ENCODE data around the gene FLNB. TPM values are rescaled to one million over a fixed set of nuclear protein-coding genes. Genes with fewer than 3 reads are reported as not detected.

Gene FLNB
- total and polyA plus RNA-seq, 4 experiments from 2014 or later, result 3.9 to 28.5 (median 18.5) TPM

DNA sequence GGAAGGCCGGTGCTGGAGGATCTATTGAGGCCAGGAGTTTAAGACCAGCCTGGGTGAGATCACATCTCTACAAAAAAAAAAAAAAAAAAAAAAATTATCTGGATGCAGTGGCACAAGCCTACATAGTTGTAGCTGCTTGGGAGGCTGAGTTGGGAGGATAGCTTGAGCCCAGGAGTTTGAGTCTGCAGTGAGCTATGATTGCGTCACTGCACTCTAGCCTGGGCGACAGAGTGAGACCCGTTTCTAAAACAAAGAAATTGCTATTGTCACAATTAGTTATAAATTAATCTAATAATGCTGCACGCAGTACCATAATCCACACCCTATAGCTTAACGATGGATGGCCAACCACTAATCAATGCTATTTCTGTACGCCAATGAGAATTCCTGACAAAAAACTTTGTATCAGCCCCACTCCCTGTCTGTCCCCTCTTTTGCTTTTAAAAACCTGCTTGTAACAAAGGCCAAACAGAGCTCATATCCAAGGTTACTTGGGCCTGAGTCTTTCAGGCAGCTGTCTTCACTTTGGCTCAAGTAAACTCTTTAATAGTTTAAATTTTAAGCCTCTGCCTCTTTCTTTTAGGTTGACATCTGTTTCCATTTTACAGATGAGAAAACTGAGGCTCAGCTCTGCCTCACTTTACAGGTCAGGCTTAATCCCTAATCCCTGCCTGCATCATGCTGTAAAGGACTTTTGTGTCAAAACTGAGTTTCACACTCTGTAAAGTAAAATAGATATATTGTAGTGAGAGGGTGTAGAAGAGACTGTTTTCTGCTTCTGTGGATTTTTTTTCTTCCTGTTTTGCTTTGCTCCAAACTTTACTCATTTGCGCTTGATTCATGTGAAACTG, 10.9 kb downstream of the FLNB start:
- no peak for DNase-seq
- H3K4me1 Mint-ChIP-seq, result peaks cover 14 to 30% (median 19%) of the 10 kb centered on the region in 4 donors
- CTCF ChIA-PET (ENCODE audit: partially characterized antibody), result interaction anchor here (1.6 to 2.4 kb wide), 2 partner anchors 10 to 12 kb away, joined by 8 read pairs; partner anchors contain the start of gene FLNB

DNA sequence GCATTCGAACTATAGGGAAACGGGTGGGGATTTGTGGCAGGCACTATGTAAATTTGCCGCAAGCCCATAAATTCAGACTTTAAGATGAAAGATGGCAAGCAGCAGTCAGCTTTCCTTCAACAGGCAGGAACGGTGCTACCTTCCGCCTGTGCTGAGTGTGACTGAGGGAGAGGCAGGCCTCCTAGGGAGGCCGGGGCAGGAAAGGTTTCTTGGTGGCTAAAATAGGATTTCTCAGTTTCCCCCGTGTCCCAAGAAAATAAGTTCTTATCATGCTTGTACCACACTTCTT, 12.5 kb downstream of the FLNB start:
- H3K4me3 Mint-ChIP-seq, result no peak overlapping the region
- Histone ChIP-seq H3K36me3 (ENCODE audit: insufficient read depth, low read length) (no peaks in the 10 kb centered on the region), H3K27ac (ENCODE audit: low read depth, low read length) (no peak overlapping the region), H3K4me1 (ENCODE audit: insufficient read depth, low read length) (no peaks in the 10 kb centered on the region), H3K9me3 (ENCODE audit: control insufficient read depth in 1 of 2, low read length in 2 of 2) (no peaks in the 10 kb centered on the region), H3K4me3 (ENCODE audit: low read length in 2 of 2) (no peak overlapping the region), H3K27me3 (ENCODE audit: insufficient read depth, low read length) (no peaks in the 10 kb centered on the region)
- no peaks in the 10 kb centered on the region for H3K27me3 Mint-ChIP-seq
- H3K27ac Mint-ChIP-seq, result peak overlapping the region in 2 of 7 donors; percentile 36 to 46
- ChIA-PET POLR2A (ENCODE audit: partially characterized antibody) (no interaction called here), CTCF (ENCODE audit: partially characterized antibody) (interaction anchor here (2.4 kb wide), 1 partner anchor 12 kb away, joined by 8 read pairs; the partner anchor contains the start of gene FLNB)
- peaks cover 11 to 34% (median 20%) of the 10 kb centered on the region in 4 donors for H3K4me1 Mint-ChIP-seq
- no peaks in the 10 kb centered on the region for H3K9me3 Mint-ChIP-seq
- DNase-seq, result no peak
- intact Hi-C loops (cut with micrococcal nuclease), result no loop called here
- no peaks in the 10 kb centered on the region for H3K36me3 Mint-ChIP-seq

More for the DNA sequence above, 10.9 kb downstream of the FLNB start:
- intact Hi-C loops (cut with micrococcal nuclease), result no loop called here
- no peak overlapping the region for H3K4me3 Mint-ChIP-seq
- POLR2A ChIA-PET (ENCODE audit: partially characterized antibody), result no interaction called here
- H3K27ac Mint-ChIP-seq, result peak overlapping the region in 3 of 7 donors; percentile 33 to 72 (median 47)
- no peaks in the 10 kb centered on the region for H3K9me3 ChIP-seq (ENCODE audit: control insufficient read depth in 1 of 2, low read length in 2 of 2)
- H3K36me3 Mint-ChIP-seq, result no peaks in the 10 kb centered on the region
- no peak overlapping the region for H3K27ac ChIP-seq (ENCODE audit: low read depth, low read length)
- no peaks in the 10 kb centered on the region for H3K27me3 ChIP-seq (ENCODE audit: insufficient read depth, low read length)
- H3K9me3 Mint-ChIP-seq, result no peaks in the 10 kb centered on the region
- H3K4me1 ChIP-seq (ENCODE audit: insufficient read depth, low read length), result no peaks in the 10 kb centered on the region
- no peaks in the 10 kb centered on the region for H3K27me3 Mint-ChIP-seq
- H3K36me3 ChIP-seq (ENCODE audit: insufficient read depth, low read length), result no peaks in the 10 kb centered on the region
- H3K4me3 ChIP-seq (ENCODE audit: low read length in 2 of 2), result no peak overlapping the region

DNA sequence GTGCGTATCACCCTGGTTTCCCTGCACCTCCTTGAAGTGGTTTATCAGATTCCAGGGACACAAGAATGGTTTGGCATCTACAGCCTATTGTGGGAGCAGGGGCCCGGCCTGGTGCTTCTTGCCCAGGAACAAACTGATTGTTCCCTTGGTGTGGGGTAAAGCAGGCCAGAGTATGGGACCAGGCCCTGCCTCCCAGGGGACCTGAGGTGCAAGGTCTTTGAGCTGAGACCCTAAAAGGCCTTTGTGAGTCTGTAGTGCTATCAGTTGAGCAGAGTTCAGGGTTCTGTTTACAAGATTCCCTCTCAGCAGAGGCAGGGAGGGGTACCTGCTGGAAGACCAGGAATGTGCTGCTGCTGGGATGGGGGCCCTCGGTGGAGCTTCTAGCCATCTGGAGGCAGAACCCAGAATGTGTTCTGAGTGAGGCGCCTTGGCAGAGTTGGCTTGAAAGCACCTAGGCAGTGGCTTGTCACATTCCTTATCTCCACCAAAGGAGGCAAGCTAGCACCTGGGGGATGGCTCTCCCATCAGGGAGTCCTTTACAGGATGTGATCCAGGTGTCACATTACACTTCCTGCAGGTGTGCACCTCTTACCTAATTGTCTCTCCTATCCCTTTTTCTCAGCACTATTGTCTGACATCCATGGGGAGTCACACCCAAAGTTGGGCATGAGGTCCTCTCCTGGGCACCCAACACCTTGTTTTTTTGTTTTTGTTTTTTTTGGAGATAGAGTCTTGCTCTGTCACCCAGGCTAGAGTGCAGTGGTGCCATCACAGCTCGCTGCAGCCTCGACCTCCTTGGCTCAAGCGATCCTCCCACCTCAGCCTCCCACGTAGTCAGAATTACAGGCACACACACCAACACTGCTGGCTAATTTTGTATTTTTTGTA, 13.1 kb downstream of the FLNB start:
- H3K27me3 ChIP-seq (ENCODE audit: insufficient read depth, low read length), result no peaks in the 10 kb centered on the region
- H3K27me3 Mint-ChIP-seq, result no peaks in the 10 kb centered on the region
- peak overlapping the region in 1 of 7 donors; percentile 35 for H3K27ac Mint-ChIP-seq
- H3K9me3 Mint-ChIP-seq, result no peaks in the 10 kb centered on the region
- peaks cover 11 to 34% (median 21%) of the 10 kb centered on the region in 4 donors for H3K4me1 Mint-ChIP-seq
- H3K27ac ChIP-seq (ENCODE audit: low read depth, low read length), result no peak overlapping the region
- H3K9me3 ChIP-seq (ENCODE audit: control insufficient read depth in 1 of 2, low read length in 2 of 2), result no peaks in the 10 kb centered on the region
- H3K36me3 ChIP-seq (ENCODE audit: insufficient read depth, low read length), result no peaks in the 10 kb centered on the region
- no peak for DNase-seq
- H3K36me3 Mint-ChIP-seq, result no peaks in the 10 kb centered on the region
- no peak overlapping the region for H3K4me3 ChIP-seq (ENCODE audit: low read length in 2 of 2)
- ChIA-PET POLR2A (ENCODE audit: partially characterized antibody) (no interaction called here), CTCF (ENCODE audit: partially characterized antibody) (no interaction called here)
- intact Hi-C loops (cut with micrococcal nuclease), result no loop called here
- no peaks in the 10 kb centered on the region for H3K4me1 ChIP-seq (ENCODE audit: insufficient read depth, low read length)
- H3K4me3 Mint-ChIP-seq, result no peak overlapping the region

DNA sequence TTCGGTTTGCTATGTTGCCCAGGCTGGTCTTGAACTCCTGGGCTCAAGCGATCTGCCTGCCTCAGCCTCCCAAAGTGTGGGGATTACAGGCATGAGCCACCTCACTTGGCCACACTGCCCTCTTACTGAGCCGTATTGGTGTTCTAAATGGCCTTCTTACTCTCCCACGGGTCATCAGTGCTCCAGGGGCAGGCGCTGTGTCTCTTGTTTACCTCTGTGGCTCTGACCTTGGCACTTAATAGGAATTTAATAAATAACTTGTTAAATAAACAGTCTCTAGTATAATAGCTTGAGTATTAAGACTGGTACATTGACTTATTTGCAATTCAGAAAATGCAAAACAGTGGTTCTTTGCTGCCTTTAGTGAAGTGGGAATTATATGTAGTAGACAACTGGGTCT, 13.7 kb downstream of the FLNB start:
- Mint-ChIP-seq H3K9me3 (no peaks in the 10 kb centered on the region), H3K27ac (peak overlapping the region in 3 of 7 donors; percentile 25 to 61 (median 46)), H3K27me3 (no peaks in the 10 kb centered on the region), H3K4me1 (peaks cover 13 to 34% (median 18%) of the 10 kb centered on the region in 4 donors), H3K4me3 (no peak overlapping the region), H3K36me3 (no peaks in the 10 kb centered on the region)
- no peak overlapping the region for H3K27ac ChIP-seq (ENCODE audit: low read depth, low read length)
- no peaks in the 10 kb centered on the region for H3K9me3 ChIP-seq (ENCODE audit: control insufficient read depth in 1 of 2, low read length in 2 of 2)
- H3K4me3 ChIP-seq (ENCODE audit: low read length in 2 of 2), result no peak overlapping the region
- CTCF ChIA-PET (ENCODE audit: partially characterized antibody), result interaction anchor here (2.1 kb wide), 1 partner anchor 13 kb away, joined by 5 read pairs; no protein-coding TSS in a partner anchor
- no peak for DNase-seq
- POLR2A ChIA-PET (ENCODE audit: partially characterized antibody), result interaction anchor here (1.1 kb wide), 1 partner anchor 17 kb away, joined by 3 read pairs; no protein-coding TSS in a partner anchor
- no peaks in the 10 kb centered on the region for H3K36me3 ChIP-seq (ENCODE audit: insufficient read depth, low read length)
- H3K27me3 ChIP-seq (ENCODE audit: insufficient read depth, low read length), result no peaks in the 10 kb centered on the region
- no peaks in the 10 kb centered on the region for H3K4me1 ChIP-seq (ENCODE audit: insufficient read depth, low read length)
- intact Hi-C loops (cut with micrococcal nuclease), result no loop called here

DNA sequence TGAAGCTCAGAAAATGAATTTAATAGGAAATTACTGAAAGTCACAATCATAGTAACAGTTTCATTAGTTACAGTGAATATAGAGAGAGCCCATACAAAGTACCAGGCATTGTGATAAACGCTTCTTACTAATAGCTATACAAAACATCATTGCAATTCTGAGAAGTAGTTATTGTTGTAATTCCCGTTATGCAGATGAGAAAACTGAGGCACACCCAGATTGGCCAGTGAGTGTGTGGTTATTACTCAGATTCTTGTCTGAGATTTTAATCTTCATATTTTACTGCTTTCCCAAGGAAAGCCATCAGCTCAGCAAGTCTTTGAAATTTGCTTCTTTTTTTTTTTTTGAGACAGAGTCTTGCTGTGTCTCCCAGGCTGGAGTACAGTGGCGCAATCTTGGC, 14.3 kb downstream of the FLNB start:
- H3K36me3 Mint-ChIP-seq, result no peaks in the 10 kb centered on the region
- Histone ChIP-seq H3K4me1 (ENCODE audit: insufficient read depth, low read length) (no peaks in the 10 kb centered on the region), H3K27me3 (ENCODE audit: insufficient read depth, low read length) (no peaks in the 10 kb centered on the region), H3K27ac (ENCODE audit: low read depth, low read length) (no peak overlapping the region), H3K9me3 (ENCODE audit: control insufficient read depth in 1 of 2, low read length in 2 of 2) (no peaks in the 10 kb centered on the region), H3K4me3 (ENCODE audit: low read length in 2 of 2) (no peak overlapping the region), H3K36me3 (ENCODE audit: insufficient read depth, low read length) (no peaks in the 10 kb centered on the region)
- H3K4me1 Mint-ChIP-seq, result peaks cover 13 to 34% (median 19%) of the 10 kb centered on the region in 4 donors
- H3K27ac Mint-ChIP-seq, result peak overlapping the region in 2 of 7 donors; percentile 13 to 64
- no peaks in the 10 kb centered on the region for H3K9me3 Mint-ChIP-seq
- intact Hi-C loops (cut with micrococcal nuclease), result no loop called here
- ChIA-PET CTCF (ENCODE audit: partially characterized antibody) (interaction anchor here (0.7 to 2.1 kb wide), 3 partner anchors 8 to 13 kb away, joined by 4 to 5 read pairs (median 4); no protein-coding TSS in a partner anchor), POLR2A (ENCODE audit: partially characterized antibody) (interaction anchor here (1.1 kb wide), 1 partner anchor 17 kb away, joined by 3 read pairs; no protein-coding TSS in a partner anchor)
- no peaks in the 10 kb centered on the region for H3K27me3 Mint-ChIP-seq
- H3K4me3 Mint-ChIP-seq, result no peak overlapping the region
- no peak for DNase-seq

DNA sequence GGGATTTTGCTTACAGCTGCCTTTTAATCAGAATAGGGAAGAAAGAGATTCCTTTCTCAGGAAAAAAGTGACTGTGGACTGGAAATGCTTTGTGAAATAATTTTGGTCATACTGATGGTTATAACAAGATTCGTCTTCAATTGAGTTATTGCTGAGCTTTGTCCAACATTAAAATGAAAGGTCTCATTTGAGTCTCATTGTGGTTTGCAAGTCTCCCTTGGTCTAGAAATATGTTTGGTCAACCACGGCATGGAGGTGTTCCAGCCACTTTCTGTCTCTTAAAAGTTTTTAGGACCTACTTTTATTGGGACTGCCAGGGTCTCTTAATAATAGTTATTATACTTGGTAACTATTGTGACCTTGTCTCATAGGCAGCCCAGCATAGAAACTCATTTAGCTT, 15.3 kb downstream of the FLNB start:
- CTCF ChIA-PET (ENCODE audit: partially characterized antibody), result interaction anchor here (1.7 to 2.1 kb wide), 2 partner anchors 12 kb away, joined by 4 to 5 read pairs; no protein-coding TSS in a partner anchor
- peaks cover 15 to 34% (median 24%) of the 10 kb centered on the region in 4 donors for H3K4me1 Mint-ChIP-seq
- POLR2A ChIA-PET (ENCODE audit: partially characterized antibody), result interaction anchor here (0.7 kb wide), 1 partner anchor 28 kb away, joined by 3 read pairs; no protein-coding TSS in a partner anchor

DNA sequence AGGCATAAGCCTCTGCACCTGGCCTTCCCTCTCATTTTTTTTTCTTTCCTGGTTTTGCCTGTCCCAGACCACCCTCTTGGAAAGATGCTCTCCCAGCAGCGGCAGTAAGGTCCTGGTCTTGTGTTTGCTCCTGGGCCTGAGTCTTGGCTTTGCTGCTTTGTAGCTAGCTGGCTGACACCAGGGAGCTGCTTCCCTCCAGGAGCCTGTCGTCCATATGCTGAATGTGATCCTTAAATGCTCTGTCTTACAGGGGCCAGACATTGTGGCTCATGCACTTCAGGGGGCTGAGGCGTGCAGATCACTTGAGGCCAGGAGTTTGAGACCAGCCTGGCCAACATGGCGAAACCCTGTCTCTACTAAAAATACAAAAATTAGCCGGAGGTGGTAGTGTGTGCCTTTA, 17.2 kb downstream of the FLNB start:
- Histone ChIP-seq H3K4me3 (ENCODE audit: low read length in 2 of 2) (no peak overlapping the region), H3K9me3 (ENCODE audit: control insufficient read depth in 1 of 2, low read length in 2 of 2) (no peaks in the 10 kb centered on the region), H3K27me3 (ENCODE audit: insufficient read depth, low read length) (no peaks in the 10 kb centered on the region), H3K4me1 (ENCODE audit: insufficient read depth, low read length) (no peaks in the 10 kb centered on the region), H3K36me3 (ENCODE audit: insufficient read depth, low read length) (no peaks in the 10 kb centered on the region), H3K27ac (ENCODE audit: low read depth, low read length) (no peak overlapping the region)
- Mint-ChIP-seq H3K27me3 (no peaks in the 10 kb centered on the region), H3K9me3 (peaks cover 0 to 2% (median 0%) of the 10 kb centered on the region in 8 donors), H3K27ac (peak overlapping the region in 1 of 7 donors; percentile 60), H3K4me3 (no peak overlapping the region), H3K36me3 (no peaks in the 10 kb centered on the region), H3K4me1 (peaks cover 14 to 35% (median 26%) of the 10 kb centered on the region in 4 donors)
- no peak for DNase-seq
- intact Hi-C loops (cut with micrococcal nuclease), result no loop called here
- POLR2A ChIA-PET (ENCODE audit: partially characterized antibody), result no interaction called here
- CTCF ChIA-PET (ENCODE audit: partially characterized antibody), result no interaction called here

More for the DNA sequence above, 15.3 kb downstream of the FLNB start:
- Histone ChIP-seq H3K9me3 (ENCODE audit: control insufficient read depth in 1 of 2, low read length in 2 of 2) (no peaks in the 10 kb centered on the region), H3K27ac (ENCODE audit: low read depth, low read length) (no peak overlapping the region), H3K27me3 (ENCODE audit: insufficient read depth, low read length) (no peaks in the 10 kb centered on the region), H3K4me3 (ENCODE audit: low read length in 2 of 2) (no peak overlapping the region), H3K4me1 (ENCODE audit: insufficient read depth, low read length) (no peaks in the 10 kb centered on the region), H3K36me3 (ENCODE audit: insufficient read depth, low read length) (no peaks in the 10 kb centered on the region)
- DNase-seq, result no peak
- H3K9me3 Mint-ChIP-seq, result no peaks in the 10 kb centered on the region
- no peaks in the 10 kb centered on the region for H3K27me3 Mint-ChIP-seq
- H3K4me3 Mint-ChIP-seq, result no peak overlapping the region
- no peak overlapping the region for H3K27ac Mint-ChIP-seq
- no peaks in the 10 kb centered on the region for H3K36me3 Mint-ChIP-seq
- intact Hi-C loops (cut with micrococcal nuclease), result no loop called here
